Breast epithelium (tissue), 4 donors: ENCODE results near the gene RPN2. TPM values are rescaled to one million over a fixed set of nuclear protein-coding genes. Genes with fewer than 3 reads are reported as not detected.

Experiments used
- DNase-seq, 2 donors: peaks; one replicate each; pipeline ENCODE4 v3.0.0-alpha.2; 2019; ENCODE audit warnings: low spot score in 2 of 2
- H3K27ac ChIP-seq, 2 donors: fragments of 200-600 bp; sonication (generic) in 1 of 2; one replicate each; pipeline ENCODE4 v1.5.1; 2016 to 2019; ENCODE audit warnings: mild to moderate bottlenecking in 1 of 2
- H3K27me3 ChIP-seq, 2 donors: fragments of 200-600 bp; sonication (generic) in 1 of 2; one replicate each; pipeline versions ENCODE4 v1.5.1 to v1.6.0; 2017 to 2019; ENCODE audit warnings: control low read depth in 1 of 2, mild to moderate bottlenecking in 1 of 2
- H3K36me3 ChIP-seq: fragments of 200-600 bp; one replicate; pipeline ENCODE4 v1.5.1; 2019
- H3K4me1 ChIP-seq, 2 donors: fragments of 200-600 bp; sonication (generic); one replicate each; pipeline ENCODE4 v1.5.1; 2016 to 2019; ENCODE audit warnings: control low read depth in 1 of 2
- H3K4me3 ChIP-seq, 3 donors: fragments of 200-600 bp; sonication (generic); 1 replicate in 2 of 3; 2 replicates in 1 of 3; pipeline ENCODE4 v1.5.1; 2016 to 2019; ENCODE audit warnings: mild to moderate bottlenecking in 3 of 3, moderate library complexity in 2 of 3
- H3K9me3 ChIP-seq, 2 donors: fragments of 200-600 bp; sonication (generic) in 1 of 2; one replicate each; pipeline ENCODE4 v1.5.1; 2016 to 2019; ENCODE audit warnings: control low read depth in 1 of 2
- POLR2A ChIP-seq: fragments of 450-650 bp; IDR thresholded peaks from one replicate; pipeline ENCODE4 v1.6.1; 2016; ENCODE audit warnings: antibody characterized with exemption, mild to moderate bottlenecking, moderate library complexity
- POLR2AphosphoS5 ChIP-seq, 3 donors: sonication (generic); formaldehyde crosslinking; IDR thresholded peaks; one replicate each; pipeline ENCODE4 v1.6.1; 2017; ENCODE audit warnings: antibody characterized with exemption in 3 of 3
- intact Hi-C: fragments of 100-400 bp; cut with DNase I; formaldehyde crosslinking; loops from one replicate; pipeline ENCODE4 v1.15.1; 2023; ENCODE audit warnings: low total_unique reads
- total RNA-seq, 3 donors: library from RNA; depleted of rRNA; stranded (reverse); fragments of >200 nt; gene quantifications; one replicate each; pipeline ENCODE4 v1.1.0, GENCODE V29; 2016
- TF ChIP-seq, protein P1 (sequence below), 3 donors: fragments of 450-650 bp; IDR thresholded peaks; one replicate each; pipeline ENCODE4 v1.5.1; 2016 to 2017; ENCODE audit warnings: antibody characterized with exemption in 3 of 3, mild to moderate bottlenecking in 3 of 3, moderate library complexity in 3 of 3

RPN2 gene
- total RNA-seq, 3 donors from 2014 or later = 108 to 161 (median 154) TPM

DNA sequence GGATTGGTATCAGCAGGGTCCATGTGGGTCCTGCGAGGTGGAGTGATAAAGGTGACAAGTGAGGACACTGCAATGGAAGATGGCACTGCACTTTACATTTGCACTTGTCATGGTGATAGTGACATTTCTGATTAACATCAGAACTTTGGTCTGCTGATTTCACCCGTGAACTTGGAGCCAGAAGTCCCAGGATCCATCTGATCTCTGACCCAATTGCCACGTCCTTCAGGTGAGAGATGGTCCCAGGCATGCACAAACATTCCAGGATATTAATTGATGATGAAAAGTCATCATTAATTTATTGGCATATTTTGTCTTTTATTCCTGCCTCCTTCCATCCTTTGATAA, 92.3 kb downstream of the RPN2 start:
- intact Hi-C loops = loop anchor here (10.0 kb wide), 2 partner anchors 113 to 263 kb away; no protein-coding TSS in a partner anchor
- no peaks in the 10 kb centered on the region for H3K27me3 ChIP-seq
- H3K4me3 ChIP-seq = no peak overlapping the region
- no peaks in the 10 kb centered on the region for H3K4me1 ChIP-seq
- no peak for TF ChIP-seq POLR2AphosphoS5 (IDR thresholded peaks at IDR 0.05)
- TF ChIP-seq, protein P1, sequence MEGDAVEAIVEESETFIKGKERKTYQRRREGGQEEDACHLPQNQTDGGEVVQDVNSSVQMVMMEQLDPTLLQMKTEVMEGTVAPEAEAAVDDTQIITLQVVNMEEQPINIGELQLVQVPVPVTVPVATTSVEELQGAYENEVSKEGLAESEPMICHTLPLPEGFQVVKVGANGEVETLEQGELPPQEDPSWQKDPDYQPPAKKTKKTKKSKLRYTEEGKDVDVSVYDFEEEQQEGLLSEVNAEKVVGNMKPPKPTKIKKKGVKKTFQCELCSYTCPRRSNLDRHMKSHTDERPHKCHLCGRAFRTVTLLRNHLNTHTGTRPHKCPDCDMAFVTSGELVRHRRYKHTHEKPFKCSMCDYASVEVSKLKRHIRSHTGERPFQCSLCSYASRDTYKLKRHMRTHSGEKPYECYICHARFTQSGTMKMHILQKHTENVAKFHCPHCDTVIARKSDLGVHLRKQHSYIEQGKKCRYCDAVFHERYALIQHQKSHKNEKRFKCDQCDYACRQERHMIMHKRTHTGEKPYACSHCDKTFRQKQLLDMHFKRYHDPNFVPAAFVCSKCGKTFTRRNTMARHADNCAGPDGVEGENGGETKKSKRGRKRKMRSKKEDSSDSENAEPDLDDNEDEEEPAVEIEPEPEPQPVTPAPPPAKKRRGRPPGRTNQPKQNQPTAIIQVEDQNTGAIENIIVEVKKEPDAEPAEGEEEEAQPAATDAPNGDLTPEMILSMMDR (IDR thresholded peaks at IDR 0.05) = no peak
- TF ChIP-seq POLR2A = no peak
- no peaks in the 10 kb centered on the region for H3K36me3 ChIP-seq
- no peak overlapping the region for H3K27ac ChIP-seq
- H3K9me3 ChIP-seq = no peaks in the 10 kb centered on the region
- DNase-seq = no peak

DNA sequence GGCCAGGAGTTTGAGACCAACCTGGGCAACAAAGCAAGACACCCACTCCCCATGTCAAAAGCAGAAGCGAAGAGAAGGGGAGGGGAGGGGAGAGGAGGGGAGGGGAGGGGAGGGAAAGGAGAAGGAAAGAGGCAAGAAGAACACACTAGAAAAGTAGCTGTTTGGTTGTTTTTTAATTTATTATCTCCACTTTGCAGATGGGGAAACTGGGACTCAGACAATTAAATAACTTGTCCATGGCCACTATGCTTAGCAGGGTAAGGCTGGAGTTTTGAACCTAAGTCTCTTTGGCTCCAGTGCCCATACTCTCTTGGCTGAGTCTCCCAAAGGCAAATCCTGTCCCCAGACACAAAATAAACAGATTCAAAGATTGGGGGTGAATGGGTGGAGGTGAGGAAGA, 94.9 kb downstream of the RPN2 start:
- DNase-seq = no peak
- intact Hi-C loops = loop anchor here (10.0 kb wide), 2 partner anchors 111 to 261 kb away; no protein-coding TSS in a partner anchor

DNA sequence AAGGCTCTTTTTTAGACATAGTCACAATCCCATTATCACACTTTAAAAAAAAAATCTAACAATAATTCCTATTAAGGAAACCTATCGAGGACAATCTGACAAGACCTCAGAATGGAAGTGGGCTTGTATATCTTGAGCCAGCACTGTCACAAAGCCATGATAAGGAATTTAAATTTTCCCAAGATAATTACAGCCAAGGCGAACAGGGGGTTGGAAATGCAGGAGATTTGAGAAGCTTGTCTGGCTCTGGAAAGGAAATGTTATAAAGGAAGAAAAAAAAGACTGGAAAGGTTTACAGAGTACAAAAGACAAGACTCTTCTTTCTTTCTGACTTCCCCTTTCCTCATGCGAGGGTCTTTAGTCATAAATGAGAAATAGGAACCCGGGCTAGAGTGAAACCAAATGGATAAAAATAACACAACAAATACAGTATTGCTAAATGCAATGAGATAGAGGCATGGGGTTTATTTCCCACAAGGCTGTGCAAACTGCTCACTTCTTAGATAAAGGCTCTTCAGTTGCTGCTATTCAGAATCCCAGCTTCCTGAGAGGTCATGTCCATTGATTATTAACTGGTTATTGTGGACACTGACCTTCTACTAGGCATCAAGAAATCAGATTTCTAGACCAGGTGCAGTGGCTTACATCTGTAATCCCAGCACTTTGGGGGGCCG, 95.9 kb downstream of the RPN2 start:
- Histone ChIP-seq H3K36me3 (no peaks in the 10 kb centered on the region), H3K4me3 (no peak overlapping the region), H3K27ac (no peak overlapping the region), H3K4me1 (no peaks in the 10 kb centered on the region), H3K27me3 (no peaks in the 10 kb centered on the region), H3K9me3 (no peaks in the 10 kb centered on the region)
- DNase-seq = no peak
- TF ChIP-seq, protein P1 (IDR thresholded peaks at IDR 0.05) = no peak
- TF ChIP-seq POLR2AphosphoS5 (IDR thresholded peaks at IDR 0.05) (no peak), POLR2A (no peak)
- intact Hi-C loops = loop anchor here (10.0 kb wide), 2 partner anchors 110 to 260 kb away; no protein-coding TSS in a partner anchor

More for the DNA sequence above, 94.9 kb downstream of the RPN2 start:
- H3K4me3 ChIP-seq = no peak overlapping the region
- H3K27me3 ChIP-seq = no peaks in the 10 kb centered on the region
- no peak overlapping the region for H3K27ac ChIP-seq
- H3K36me3 ChIP-seq = no peaks in the 10 kb centered on the region
- H3K4me1 ChIP-seq = no peaks in the 10 kb centered on the region
- TF ChIP-seq, protein P1 (IDR thresholded peaks at IDR 0.05) = no peak
- TF ChIP-seq POLR2A (no peak), POLR2AphosphoS5 (IDR thresholded peaks at IDR 0.05) (no peak)
- no peaks in the 10 kb centered on the region for H3K9me3 ChIP-seq

DNA sequence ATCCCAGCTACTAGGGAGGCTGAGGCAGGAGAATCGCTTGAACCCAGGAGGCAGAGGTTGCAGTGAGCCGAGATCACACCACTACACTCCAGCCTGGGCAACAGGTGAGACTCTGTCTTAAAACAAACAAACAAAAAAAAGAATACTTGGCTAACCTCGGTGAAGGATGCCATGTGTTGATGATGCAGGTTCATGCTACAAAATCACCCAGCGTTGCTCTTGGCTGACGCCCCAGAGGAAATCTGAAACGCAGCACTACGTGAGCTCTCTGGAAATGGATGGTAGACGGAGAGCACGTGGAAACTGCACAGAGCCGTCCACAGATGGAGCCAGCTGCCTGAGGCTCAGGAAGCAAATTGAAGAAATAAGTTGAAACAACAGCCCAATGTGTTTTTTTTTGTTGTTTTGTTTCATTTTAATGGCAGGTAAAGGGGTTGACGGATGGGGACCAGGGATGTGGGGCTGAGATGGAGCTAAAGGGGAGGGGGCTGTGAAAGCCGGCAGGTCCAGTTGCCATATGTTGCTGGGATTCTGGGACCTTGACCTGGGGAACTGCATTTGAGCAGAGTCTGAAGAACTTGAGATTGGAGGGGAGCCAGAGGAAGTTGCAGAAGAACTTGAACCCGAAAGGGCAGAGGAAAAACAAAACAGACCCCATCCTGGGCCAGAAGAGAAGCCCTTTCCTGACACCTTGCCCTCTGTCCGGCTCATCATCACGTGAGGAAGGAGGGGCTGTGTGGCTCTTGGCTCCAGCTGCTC, 97.5 kb downstream of the RPN2 start:
- H3K9me3 ChIP-seq = no peaks in the 10 kb centered on the region
- H3K36me3 ChIP-seq = no peaks in the 10 kb centered on the region
- TF ChIP-seq, protein P1 (IDR thresholded peaks at IDR 0.05) = no peak
- no peak for TF ChIP-seq POLR2AphosphoS5 (IDR thresholded peaks at IDR 0.05)
- TF ChIP-seq POLR2A = no peak
- no peaks in the 10 kb centered on the region for H3K27me3 ChIP-seq
- no peaks in the 10 kb centered on the region for H3K4me1 ChIP-seq
- H3K27ac ChIP-seq = peak overlapping the region in 1 of 2 donors; percentile 49
- intact Hi-C loops = loop anchor here (10.0 kb wide), 2 partner anchors 108 to 258 kb away; no protein-coding TSS in a partner anchor
- peak overlapping the region in 1 of 3 donors; percentile 35 for H3K4me3 ChIP-seq
- peak in 1 of 2 donors; percentile 49 for DNase-seq

DNA sequence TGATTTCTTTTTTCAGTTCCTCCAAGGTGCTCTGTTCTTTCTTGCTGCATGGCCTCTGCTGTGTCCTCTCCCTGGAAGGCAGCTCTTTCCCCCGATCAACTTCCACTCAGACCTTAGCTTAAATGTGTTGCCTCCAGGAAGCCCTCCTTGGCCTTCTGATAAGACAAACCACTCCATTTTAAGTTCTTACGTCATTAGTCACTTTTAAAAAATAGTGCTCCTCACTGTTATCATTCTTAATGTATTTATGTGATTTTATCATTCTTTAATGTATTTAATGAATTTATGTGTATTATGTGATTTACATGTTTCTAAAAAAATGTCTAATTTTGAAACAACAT, 98.1 kb downstream of the RPN2 start:
- H3K4me3 ChIP-seq = no peak overlapping the region
- H3K4me1 ChIP-seq = no peaks in the 10 kb centered on the region
- no peak for DNase-seq
- H3K36me3 ChIP-seq = no peaks in the 10 kb centered on the region
- TF ChIP-seq POLR2AphosphoS5 (IDR thresholded peaks at IDR 0.05) (no peak), POLR2A (no peak)
- TF ChIP-seq, protein P1 (IDR thresholded peaks at IDR 0.05) = no peak
- no peaks in the 10 kb centered on the region for H3K9me3 ChIP-seq
- H3K27me3 ChIP-seq = no peaks in the 10 kb centered on the region
- intact Hi-C loops = loop anchor here (10.0 kb wide), 2 partner anchors 108 to 258 kb away; no protein-coding TSS in a partner anchor
- peak overlapping the region in 1 of 2 donors; percentile 49 for H3K27ac ChIP-seq
